ENCODE measurements around the gene PGGHG.

DNA sequence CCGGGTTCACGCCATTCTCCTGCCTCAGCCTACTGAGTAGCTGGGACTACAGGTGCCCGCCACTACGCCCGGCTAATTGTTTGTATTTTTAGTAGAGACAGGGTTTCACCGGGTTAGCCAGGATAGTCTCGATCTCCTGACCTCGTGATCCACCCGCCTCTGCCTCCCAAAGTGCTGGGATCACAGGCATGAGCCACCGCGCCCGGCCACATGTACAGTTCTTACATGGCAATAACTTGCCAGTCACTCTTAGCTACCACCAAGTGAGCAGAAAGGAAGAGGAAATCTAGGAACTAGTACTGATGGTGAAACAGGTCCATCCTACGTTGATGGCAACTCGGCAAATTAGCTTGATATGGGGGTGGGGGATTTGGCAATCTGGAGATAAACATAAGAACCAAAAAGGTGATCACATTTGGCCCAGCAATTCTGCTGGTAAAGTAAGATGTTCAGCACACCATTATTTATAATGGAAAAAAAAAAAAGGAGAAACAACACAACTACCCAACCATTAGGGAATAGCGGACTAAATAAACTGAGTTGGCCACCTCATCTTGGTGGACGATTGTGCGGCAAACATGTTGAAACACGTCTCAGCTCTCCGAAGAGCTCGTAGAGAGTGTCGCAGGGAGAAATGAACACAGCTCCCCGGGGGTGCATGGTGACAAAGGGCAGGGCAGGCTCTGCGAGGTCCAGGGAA lies 5.4 kb upstream of the PGGHG start:
- TF ChIP-seq POLR2A (IDR thresholded peaks at IDR 0.05), result no peak
- TF ChIP-seq, protein P1, sequence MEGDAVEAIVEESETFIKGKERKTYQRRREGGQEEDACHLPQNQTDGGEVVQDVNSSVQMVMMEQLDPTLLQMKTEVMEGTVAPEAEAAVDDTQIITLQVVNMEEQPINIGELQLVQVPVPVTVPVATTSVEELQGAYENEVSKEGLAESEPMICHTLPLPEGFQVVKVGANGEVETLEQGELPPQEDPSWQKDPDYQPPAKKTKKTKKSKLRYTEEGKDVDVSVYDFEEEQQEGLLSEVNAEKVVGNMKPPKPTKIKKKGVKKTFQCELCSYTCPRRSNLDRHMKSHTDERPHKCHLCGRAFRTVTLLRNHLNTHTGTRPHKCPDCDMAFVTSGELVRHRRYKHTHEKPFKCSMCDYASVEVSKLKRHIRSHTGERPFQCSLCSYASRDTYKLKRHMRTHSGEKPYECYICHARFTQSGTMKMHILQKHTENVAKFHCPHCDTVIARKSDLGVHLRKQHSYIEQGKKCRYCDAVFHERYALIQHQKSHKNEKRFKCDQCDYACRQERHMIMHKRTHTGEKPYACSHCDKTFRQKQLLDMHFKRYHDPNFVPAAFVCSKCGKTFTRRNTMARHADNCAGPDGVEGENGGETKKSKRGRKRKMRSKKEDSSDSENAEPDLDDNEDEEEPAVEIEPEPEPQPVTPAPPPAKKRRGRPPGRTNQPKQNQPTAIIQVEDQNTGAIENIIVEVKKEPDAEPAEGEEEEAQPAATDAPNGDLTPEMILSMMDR (IDR thresholded peaks at IDR 0.05), result no peak
- no peak for TF ChIP-seq POLR2AphosphoS5 (IDR thresholded peaks at IDR 0.05)
- no peak for TF ChIP-seq EP300 (IDR thresholded peaks at IDR 0.05)
